ENCODE results near the gene KRT86. TPM values are rescaled to one million over a fixed set of nuclear protein-coding genes. Genes with fewer than 3 reads are reported as not detected.
"Not testable (repeated sequence)": the region's sequence is repeated elsewhere in the genome, so short reads cannot be mapped to it uniquely, and the experiment has no call there.

The KRT86 gene
- total RNA-seq, 4 donors from 2014 or later, result not detected

DNA sequence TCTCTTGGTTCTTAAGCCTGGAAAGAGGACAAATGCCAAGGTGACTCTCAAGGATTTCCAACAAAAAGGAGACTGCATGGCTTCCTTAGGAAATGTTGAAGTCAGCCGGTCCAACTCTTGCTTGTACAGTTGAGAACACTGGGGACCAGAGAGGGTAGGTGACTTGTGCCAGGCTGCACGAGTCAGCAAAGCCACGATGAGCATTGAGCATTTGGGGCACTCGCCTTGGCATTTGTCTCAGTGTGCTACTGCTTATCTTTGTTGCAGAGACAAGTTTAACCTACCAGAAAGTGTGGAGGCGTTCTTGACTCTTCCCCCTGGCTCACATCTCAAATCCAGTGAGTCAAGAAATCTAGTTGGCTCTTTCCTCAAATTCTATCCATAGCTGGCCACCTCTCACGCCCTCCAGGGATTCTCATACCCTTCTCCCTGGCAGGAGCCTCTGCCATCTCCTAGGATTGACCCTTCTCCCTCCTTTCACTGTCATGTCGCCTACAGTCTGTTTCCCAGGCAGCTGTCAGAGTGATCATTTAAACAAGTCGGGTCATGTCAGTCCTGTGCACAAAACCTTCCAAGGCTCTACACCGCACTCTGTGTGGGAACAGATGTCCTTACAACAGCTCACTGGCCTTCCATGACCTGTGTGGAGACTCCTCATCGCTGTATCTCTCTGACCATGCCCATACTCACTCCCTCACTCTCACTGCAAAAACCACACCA, 64.0 kb downstream of the KRT86 start:
- peak in 1 of 3 donors; percentile 15 for DNase-seq
- H3K27me3 ChIP-seq, result no peaks in the 10 kb centered on the region
- peaks cover 0 to 12% (median 0%) of the 10 kb centered on the region in 4 donors for H3K4me1 ChIP-seq
- TF ChIP-seq, protein P1, sequence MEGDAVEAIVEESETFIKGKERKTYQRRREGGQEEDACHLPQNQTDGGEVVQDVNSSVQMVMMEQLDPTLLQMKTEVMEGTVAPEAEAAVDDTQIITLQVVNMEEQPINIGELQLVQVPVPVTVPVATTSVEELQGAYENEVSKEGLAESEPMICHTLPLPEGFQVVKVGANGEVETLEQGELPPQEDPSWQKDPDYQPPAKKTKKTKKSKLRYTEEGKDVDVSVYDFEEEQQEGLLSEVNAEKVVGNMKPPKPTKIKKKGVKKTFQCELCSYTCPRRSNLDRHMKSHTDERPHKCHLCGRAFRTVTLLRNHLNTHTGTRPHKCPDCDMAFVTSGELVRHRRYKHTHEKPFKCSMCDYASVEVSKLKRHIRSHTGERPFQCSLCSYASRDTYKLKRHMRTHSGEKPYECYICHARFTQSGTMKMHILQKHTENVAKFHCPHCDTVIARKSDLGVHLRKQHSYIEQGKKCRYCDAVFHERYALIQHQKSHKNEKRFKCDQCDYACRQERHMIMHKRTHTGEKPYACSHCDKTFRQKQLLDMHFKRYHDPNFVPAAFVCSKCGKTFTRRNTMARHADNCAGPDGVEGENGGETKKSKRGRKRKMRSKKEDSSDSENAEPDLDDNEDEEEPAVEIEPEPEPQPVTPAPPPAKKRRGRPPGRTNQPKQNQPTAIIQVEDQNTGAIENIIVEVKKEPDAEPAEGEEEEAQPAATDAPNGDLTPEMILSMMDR (IDR thresholded peaks at IDR 0.05), result no peak
- no peak for TF ChIP-seq POLR2A (IDR thresholded peaks at IDR 0.05)
- no peaks in the 10 kb centered on the region for H3K36me3 ChIP-seq
- H3K27ac ChIP-seq, result no peak overlapping the region
- no peak overlapping the region for H3K4me3 ChIP-seq
- H3K9me3 ChIP-seq, result no peaks in the 10 kb centered on the region

DNA sequence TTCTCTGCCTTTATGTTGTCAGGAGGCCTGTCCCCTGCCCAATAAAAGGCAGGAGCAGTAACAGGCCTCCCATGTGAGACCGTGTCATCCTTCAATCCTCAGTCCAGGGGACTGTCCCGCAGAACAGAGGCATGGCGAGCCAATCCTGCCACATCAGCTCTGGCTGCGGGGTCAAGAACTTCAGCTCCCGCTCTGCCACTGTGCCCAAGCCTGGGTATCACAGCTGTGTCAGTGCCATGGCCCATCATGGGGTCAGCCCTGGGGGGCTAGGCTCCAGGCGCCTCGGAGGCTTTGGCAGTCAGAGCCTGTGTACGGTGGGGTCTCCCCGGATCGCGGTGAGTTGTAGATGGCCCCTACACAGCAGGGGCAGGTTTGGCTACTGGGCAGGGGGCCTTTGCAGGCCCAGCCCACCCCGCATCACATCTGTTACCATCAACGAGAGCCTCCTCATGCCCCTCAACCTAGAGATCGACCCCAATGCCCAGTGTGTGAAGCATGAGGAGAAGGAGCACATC, 66.7 kb downstream of the KRT86 start:
- no peak for DNase-seq
- H3K9me3 ChIP-seq, result no peaks in the 10 kb centered on the region
- H3K36me3 ChIP-seq, result no peaks in the 10 kb centered on the region
- TF ChIP-seq, protein P1 (IDR thresholded peaks at IDR 0.05), result no peak
- no peak for TF ChIP-seq POLR2A (IDR thresholded peaks at IDR 0.05)
- no peak overlapping the region for H3K4me3 ChIP-seq
- no peak overlapping the region for H3K27ac ChIP-seq
- no peaks in the 10 kb centered on the region for H3K27me3 ChIP-seq
- no peaks in the 10 kb centered on the region for H3K4me1 ChIP-seq

DNA sequence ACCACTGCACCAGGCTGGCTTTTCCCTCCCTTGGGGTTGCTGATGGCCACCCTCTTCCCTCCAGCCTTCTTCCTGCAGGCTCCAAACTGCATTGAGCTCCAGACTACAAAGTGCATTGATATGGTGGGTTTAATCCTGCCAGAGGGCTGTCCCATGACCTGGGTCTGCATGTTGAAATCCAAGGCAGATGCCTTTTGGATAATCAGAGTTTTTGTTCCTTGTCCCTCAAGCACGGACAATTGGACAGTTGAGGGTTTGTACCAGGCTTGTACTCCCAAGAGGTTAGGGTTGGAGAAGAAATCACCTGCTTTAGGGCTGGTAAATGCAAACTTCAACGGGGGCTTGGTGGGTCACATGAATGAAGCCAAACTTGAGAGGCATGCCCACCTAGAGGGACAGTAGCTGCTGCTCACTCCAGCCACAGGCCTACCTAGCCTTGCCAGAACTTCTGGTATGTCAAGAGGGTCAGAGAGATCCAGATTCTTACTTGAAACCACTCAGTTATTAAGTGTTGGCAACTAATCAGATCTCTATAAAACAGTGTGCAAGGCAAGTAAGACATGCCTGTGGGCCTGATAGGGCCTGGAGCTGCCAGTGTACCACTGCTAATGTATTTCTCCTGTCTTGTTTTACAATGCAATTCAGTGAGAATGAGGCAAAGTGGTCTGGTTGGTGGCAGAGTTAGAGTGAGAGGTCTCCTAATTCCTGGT, 68.5 kb downstream of the KRT86 start:
- no peak overlapping the region for H3K27ac ChIP-seq
- no peaks in the 10 kb centered on the region for H3K9me3 ChIP-seq

DNA sequence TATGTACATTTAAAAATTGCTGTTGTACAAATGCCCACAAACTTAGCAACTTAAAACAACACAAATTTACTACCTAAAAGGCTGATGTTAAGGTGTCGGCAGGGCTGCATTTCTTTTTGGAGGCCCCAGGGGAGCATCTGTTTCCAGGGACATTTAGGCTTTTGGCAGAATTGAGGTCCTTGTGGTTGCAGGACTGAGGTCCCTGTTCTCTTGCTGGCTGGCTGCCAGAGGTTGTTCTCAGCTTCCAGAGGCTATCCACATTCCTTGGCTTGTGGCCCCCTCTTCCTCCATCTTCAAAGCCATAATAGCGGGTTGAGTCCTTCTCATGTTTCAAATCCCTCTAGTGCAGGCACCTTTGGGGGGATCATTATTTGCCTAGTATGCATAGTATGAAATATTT, 69.1 kb downstream of the KRT86 start:
- Histone ChIP-seq H3K4me3 (no peak overlapping the region), H3K4me1 (no peaks in the 10 kb centered on the region), H3K27ac (no peak overlapping the region), H3K27me3 (no peaks in the 10 kb centered on the region), H3K9me3 (no peaks in the 10 kb centered on the region), H3K36me3 (no peaks in the 10 kb centered on the region)
- TF ChIP-seq, protein P1 (IDR thresholded peaks at IDR 0.05), result no peak
- no peak for TF ChIP-seq POLR2A (IDR thresholded peaks at IDR 0.05)
- DNase-seq, result no peak

More for the DNA sequence above, 68.5 kb downstream of the KRT86 start:
- Histone ChIP-seq H3K36me3 (no peaks in the 10 kb centered on the region), H3K4me1 (no peaks in the 10 kb centered on the region), H3K27me3 (no peaks in the 10 kb centered on the region), H3K4me3 (no peak overlapping the region)
- peak in 1 of 3 donors; percentile 6 for DNase-seq
- TF ChIP-seq, protein P1 (IDR thresholded peaks at IDR 0.05), result no peak
- no peak for TF ChIP-seq POLR2A (IDR thresholded peaks at IDR 0.05)

DNA sequence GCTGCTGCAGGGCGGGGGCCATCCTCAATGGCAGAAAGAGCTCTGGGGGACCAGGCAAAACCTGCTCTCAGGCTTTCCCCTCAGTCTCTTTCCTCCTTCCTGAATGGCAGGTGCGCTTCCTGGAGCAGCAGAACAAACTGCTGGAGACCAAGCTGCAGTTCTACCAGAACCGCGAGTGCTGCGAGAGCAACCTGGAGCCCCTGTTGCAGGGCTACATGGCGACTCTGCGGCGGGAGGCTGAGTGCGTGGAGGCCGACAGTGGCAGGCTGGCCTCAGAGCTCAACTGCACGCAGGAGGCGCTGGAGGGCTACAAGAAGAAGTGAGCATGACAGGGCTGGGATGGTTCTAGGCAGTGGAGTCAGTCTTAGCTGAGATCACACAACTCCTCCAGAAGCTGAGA, 69.7 kb downstream of the KRT86 start:
- Histone ChIP-seq H3K27ac (no peak overlapping the region), H3K4me3 (no peak overlapping the region), H3K4me1 (no peaks in the 10 kb centered on the region), H3K36me3 (no peaks in the 10 kb centered on the region), H3K27me3 (no peaks in the 10 kb centered on the region), H3K9me3 (no peaks in the 10 kb centered on the region)
- no peak for DNase-seq
- no peak for TF ChIP-seq POLR2A (IDR thresholded peaks at IDR 0.05)
- TF ChIP-seq, protein P1 (IDR thresholded peaks at IDR 0.05), result no peak

DNA sequence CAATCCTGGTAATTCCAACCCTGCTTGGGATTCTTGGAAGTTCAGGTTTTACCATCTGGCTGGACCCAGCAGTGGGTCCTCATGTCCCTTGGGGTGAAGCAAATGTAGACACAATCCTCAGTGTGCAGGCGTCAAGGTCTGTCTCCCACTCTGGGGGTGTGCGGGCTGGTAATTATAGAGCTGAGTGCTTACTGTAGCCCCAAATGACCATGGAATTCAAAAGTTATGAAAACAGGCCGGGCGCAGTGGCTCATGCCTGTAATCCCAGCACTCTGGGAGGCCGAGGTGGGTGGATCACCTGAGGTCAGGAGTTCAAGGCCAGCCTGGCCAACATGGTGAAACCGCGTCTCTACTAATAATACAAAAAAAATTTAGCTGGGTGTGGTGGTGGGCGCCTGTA, 70.6 kb downstream of the KRT86 start:
- H3K27me3 ChIP-seq, DNase-seq, H3K27ac ChIP-seq, H3K9me3 ChIP-seq, H3K4me1 ChIP-seq, H3K4me3 ChIP-seq, H3K36me3 ChIP-seq: not testable (repeated sequence)

Measured in Peyer's patch (tissue), 4 donors.